ENCODE results near the gene PNKD. TPM values are rescaled to one million over a fixed set of nuclear protein-coding genes. Genes with fewer than 3 reads are reported as not detected.

The PNKD gene
- total RNA-seq, 4 donors from 2014 or later, result 20.1 to 35.8 (median 31.9) TPM

DNA sequence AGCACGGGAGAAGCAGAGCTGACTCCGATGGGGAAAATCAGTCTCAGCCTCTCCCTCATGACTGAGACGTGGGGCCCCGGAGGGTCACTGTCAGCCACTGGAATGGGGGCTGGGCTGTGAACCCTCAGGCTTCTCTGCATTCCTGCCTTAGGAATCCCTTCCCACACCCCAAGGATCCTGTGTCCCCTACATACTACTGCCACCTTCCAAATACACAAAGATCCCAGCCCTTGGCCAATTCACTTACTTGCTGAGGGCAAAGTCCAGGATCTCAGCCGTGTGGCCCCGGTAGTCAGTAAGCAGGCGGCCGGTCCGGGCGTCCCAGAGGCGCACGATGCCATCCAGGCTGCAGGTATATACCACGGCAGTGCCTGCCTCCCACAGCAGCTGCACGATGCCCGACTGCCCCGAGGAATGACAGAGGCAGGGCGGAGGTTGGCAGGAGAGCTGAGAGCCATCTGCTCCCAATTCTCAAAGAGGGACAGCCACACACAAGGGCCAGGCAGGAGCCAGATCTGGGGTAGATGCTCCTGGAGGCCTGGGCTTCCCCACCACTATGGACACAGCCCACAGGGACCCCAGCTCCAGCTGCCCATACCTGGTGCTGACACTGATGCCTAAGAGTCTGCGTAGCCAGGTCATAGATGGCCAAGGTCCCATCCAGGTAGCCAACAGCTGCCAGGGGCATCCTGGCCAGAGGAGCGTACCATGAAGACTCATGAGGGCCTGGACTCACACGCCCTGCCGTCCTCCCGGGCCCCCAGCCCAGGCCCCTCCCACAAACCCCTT is 5.4 kb upstream of the PNKD start:
- Histone ChIP-seq H3K9me3 (no peaks in the 10 kb centered on the region), H3K4me1 (peaks cover 16 to 26% of the 10 kb centered on the region in 2 donors), H3K27me3 (no peaks in the 10 kb centered on the region), H3K27ac (no peak overlapping the region), H3K4me3 (no peak overlapping the region), H3K36me3 (peaks cover 0 to 47% of the 10 kb centered on the region in 2 donors)
- intact Hi-C loops (cut with DNase I; ENCODE audit: low total_unique reads), result no loop called here
- in situ Hi-C loops (cut with MboI; ENCODE audit: low sequenced_read_pairs in 4 of 4), result loop anchor here in 1 of 4 donors (5.0 to 10.0 kb wide), 2 partner anchors 48 to 80 kb away; partner anchors contain the start of gene ARPC2
- no peak for DNase-seq
- ATAC-seq, result no peak
- TF ChIP-seq POLR2A (IDR thresholded peaks at IDR 0.05) (no peak), CTCF (IDR thresholded peaks at IDR 0.05 in 4 of 5, conservative IDR thresholded peaks at IDR 0.05 in 1 of 5) (no peak)

- no peak for DNase-seq
- Histone ChIP-seq H3K27me3 (no peaks in the 10 kb centered on the region), H3K4me1 (peaks cover 11 to 19% of the 10 kb centered on the region in 2 donors), H3K4me3 (no peak overlapping the region), H3K27ac (no peak overlapping the region), H3K9me3 (no peaks in the 10 kb centered on the region), H3K36me3 (peaks cover 0 to 47% of the 10 kb centered on the region in 2 donors)
- in situ Hi-C loops (cut with MboI; ENCODE audit: low sequenced_read_pairs in 4 of 4), result loop anchor here in 1 of 4 donors (5.0 to 10.0 kb wide), 2 partner anchors 48 to 81 kb away; partner anchors contain the start of gene ARPC2
- no peak for ATAC-seq
- TF ChIP-seq CTCF (IDR thresholded peaks at IDR 0.05 in 4 of 5, conservative IDR thresholded peaks at IDR 0.05 in 1 of 5), result no peak
- no peak for TF ChIP-seq POLR2A (IDR thresholded peaks at IDR 0.05)
- intact Hi-C loops (cut with DNase I; ENCODE audit: low total_unique reads), result no loop called here
Measured at GRCh38 chr2:218265626-218266025, 4.7 kb upstream of the PNKD start.

DNA sequence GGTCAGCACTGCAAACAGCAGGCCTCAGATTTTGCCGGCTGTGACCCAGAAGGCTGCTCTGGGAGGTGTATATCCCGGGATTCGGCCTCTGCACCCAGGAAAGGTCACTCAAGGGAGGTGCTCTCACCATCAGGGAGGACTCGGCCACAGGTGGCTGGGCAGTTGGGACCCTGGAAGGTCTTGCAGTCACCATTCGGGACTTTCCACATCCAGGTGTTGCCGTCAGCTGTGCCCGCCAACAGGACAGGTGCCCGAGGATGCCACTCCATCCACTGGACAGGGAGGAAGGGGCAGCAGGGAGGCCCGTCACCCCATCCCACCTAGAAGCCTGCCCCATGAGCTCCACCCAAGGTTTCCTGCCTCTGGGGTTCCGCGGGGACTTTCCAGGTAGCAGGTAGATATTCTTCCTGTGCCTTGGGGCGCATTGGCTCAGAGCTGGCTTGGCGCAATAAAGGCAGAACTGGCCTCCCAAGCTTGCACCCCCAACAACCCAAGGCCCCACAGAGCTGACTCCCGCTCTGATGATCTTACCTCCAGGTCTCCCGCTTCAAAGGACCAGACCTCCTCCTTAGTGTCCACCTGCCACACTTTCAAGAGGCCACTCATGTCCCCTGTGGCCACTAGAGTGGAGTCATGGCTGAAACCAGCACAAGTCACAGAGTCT is 3.9 kb upstream of the PNKD start:
- no peaks in the 10 kb centered on the region for H3K27me3 ChIP-seq
- H3K9me3 ChIP-seq, result no peaks in the 10 kb centered on the region
- no peak overlapping the region for H3K27ac ChIP-seq
- intact Hi-C loops (cut with DNase I; ENCODE audit: low total_unique reads) (no loop called here), in situ Hi-C loops (cut with MboI; ENCODE audit: low sequenced_read_pairs in 4 of 4) (loop anchor here in 1 of 4 donors (5.0 to 10.0 kb wide), 2 partner anchors 49 to 82 kb away; partner anchors contain the start of gene ARPC2)
- H3K4me3 ChIP-seq, result no peak overlapping the region
- ATAC-seq, result no peak
- H3K4me1 ChIP-seq, result peaks cover 19 to 26% of the 10 kb centered on the region in 2 donors
- no peak for TF ChIP-seq POLR2A (IDR thresholded peaks at IDR 0.05)
- TF ChIP-seq CTCF (IDR thresholded peaks at IDR 0.05 in 4 of 5, conservative IDR thresholded peaks at IDR 0.05 in 1 of 5), result no peak
- no peak for DNase-seq
- H3K36me3 ChIP-seq, result peaks cover 0 to 47% of the 10 kb centered on the region in 2 donors

DNA sequence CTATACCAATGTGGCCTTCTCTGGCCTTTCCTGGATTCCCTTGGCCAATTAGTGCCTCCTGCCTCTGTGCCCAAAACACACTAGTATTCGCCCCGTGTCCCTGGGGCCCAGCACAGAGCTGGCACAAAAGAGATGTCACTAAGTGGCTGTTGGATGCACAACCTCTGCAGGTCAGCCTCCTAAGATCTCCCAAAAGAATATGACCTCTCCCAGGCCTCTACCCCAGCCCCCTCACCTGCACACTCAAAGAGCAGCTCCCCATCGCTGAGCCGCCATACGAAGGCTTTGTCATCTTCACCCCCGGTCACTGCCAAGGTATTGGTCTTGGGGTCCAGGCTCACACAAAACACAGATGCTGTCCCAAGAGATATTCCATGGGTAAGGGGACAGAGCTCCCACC is 3.1 kb upstream of the PNKD start:
- no peak overlapping the region for H3K4me3 ChIP-seq
- H3K4me1 ChIP-seq, result peaks cover 27 to 34% of the 10 kb centered on the region in 2 donors
- peaks cover 0 to 47% of the 10 kb centered on the region in 2 donors for H3K36me3 ChIP-seq
- intact Hi-C loops (cut with DNase I; ENCODE audit: low total_unique reads) (no loop called here), in situ Hi-C loops (cut with MboI; ENCODE audit: low sequenced_read_pairs in 4 of 4) (loop anchor here in 1 of 4 donors (5.0 to 10.0 kb wide), 2 partner anchors 50 to 82 kb away; partner anchors contain the start of gene ARPC2)
- no peak overlapping the region for H3K27ac ChIP-seq
- DNase-seq (no peak), ATAC-seq (no peak)
- no peaks in the 10 kb centered on the region for H3K27me3 ChIP-seq
- no peaks in the 10 kb centered on the region for H3K9me3 ChIP-seq
- TF ChIP-seq POLR2A (IDR thresholded peaks at IDR 0.05) (no peak), CTCF (IDR thresholded peaks at IDR 0.05 in 4 of 5, conservative IDR thresholded peaks at IDR 0.05 in 1 of 5) (no peak)
